DND-41 (cell line): ENCODE results near the gene TTLL9.

Experiments used
- CTCF ChIP-seq: IDR thresholded peaks from 2 replicates; pipeline ENCODE4 v1.5.1; 2012; ENCODE audit warnings: borderline replicate concordance, low read length, moderate library complexity, mild to moderate bottlenecking; ENCODE audit not compliant: poor library complexity, severe bottlenecking; ENCODE audit errors: extremely low read depth
- EZH2 ChIP-seq: IDR thresholded peaks from 3 replicates; pipeline ENCODE4 v1.6.1; 2012; ENCODE audit warnings: borderline replicate concordance, low read depth, mild to moderate bottlenecking, moderate library complexity, low read length, inconsistent platforms; ENCODE audit not compliant: severe bottlenecking

GRCh38 chr20:31862506-31862905 is 7.9 kb upstream of the TTLL9 start:
- no peak for TF ChIP-seq CTCF
- no peak for TF ChIP-seq EZH2
